ENCODE results near the gene DCDC2B. TPM values are rescaled to one million over a fixed set of nuclear protein-coding genes. Genes with fewer than 3 reads are reported as not detected.
A peak's percentile ranks its signal among the peaks of the same experiment; 100 is the strongest.

DCDC2B gene
- total and polyA plus RNA-seq, 2 of the 13 experiments (the other 11 are each of a cell fraction or from before 2014, with no cell fraction given) = not detected

GRCh38 chr1:32249831-32250525, 41.1 kb downstream of the DCDC2B start:
- in situ Hi-C loops (cut with HindIII; ENCODE audit: extremely low pct_ligation_motif_present, low pct_unique_long_range_greater_than_20kb) = no loop called here
- ChIA-PET POLR2A (interaction anchor here (0.8 to 7.1 kb wide), 27 partner anchors 7 to 144 kb away, joined by 3 to 48 read pairs (median 7); partner anchors contain the start of genes BSDC1, HDAC1, KPNA6 and MARCKSL1), CTCF (ENCODE audit: low intra/inter-chr PET ratio, low total read pairs) (no interaction called here)
- peak overlapping the region; percentile 8 to 53 (median 38); a peak in 5 of 6 replicates for H3K4me3 ChIP-seq (replicated peaks in 1 of 3; ENCODE audit: insufficient read depth in 1 of 3, low read depth in 2 of 3, low read length in 3 of 3)
- 0% methylated on average over 9 of the region's 9 CpGs for WGBS (ENCODE audit: low lambda C conversion rate)
- BruUV-seq (replicated peaks) = no TSS peak
- no peaks in the 10 kb centered on the region for H3K79me2 ChIP-seq (ENCODE audit: insufficient read depth, low read length)
- FAIRE-seq (peak; percentile 90), ATAC-seq (peak; percentile 51), DNase-seq (ENCODE audit: low spot score) (peak; percentile 91)
- H3K4me2 ChIP-seq (ENCODE audit: low read depth, low read length) = peak overlapping the region; percentile 91
- peak overlapping the region; percentile 76 for H3K9ac ChIP-seq (ENCODE audit: insufficient read depth, low read depth, low read length)
- intact Hi-C loops (cut with micrococcal nuclease; ENCODE audit: unreplicated experiment) = no loop called here
- no peaks in the 10 kb centered on the region for H3K36me3 ChIP-seq (replicated peaks in 1 of 2; ENCODE audit: control insufficient read depth in 1 of 2, insufficient read depth in 2 of 2, low read length in 2 of 2)
- H3K27ac ChIP-seq (ENCODE audit: extremely low read length, insufficient read depth, low read length) = peak overlapping the region; percentile 92
- no peaks in the 10 kb centered on the region for H4K20me1 ChIP-seq (ENCODE audit: insufficient read depth, low read length)
- no peaks in the 10 kb centered on the region for H3K27me3 ChIP-seq (ENCODE audit: control insufficient read depth in 1 of 2, insufficient read depth in 2 of 2, low read length in 2 of 2)
- H3K4me1 ChIP-seq (ENCODE audit: insufficient read depth, low read length) = peaks cover 98% of the 10 kb centered on the region
- H2AFZ ChIP-seq (ENCODE audit: low read length) = no peak overlapping the region
- H3K9me3 ChIP-seq (ENCODE audit: low read length) = no peaks in the 10 kb centered on the region
- TF ChIP-seq SNAPC2 (CRISPR knock-in tag; IDR thresholded peaks at IDR 0.05) = peak; percentile 23; the same call in 1 of the 2 replicates
- TF ChIP-seq FLYWCH1 (CRISPR knock-in tag; IDR thresholded peaks at IDR 0.05) = no peak
- TF ChIP-seq ZNF205 (CRISPR knock-in tag; IDR thresholded peaks at IDR 0.05) = peak; percentile 76; the same call in 1 of the 2 replicates
- TF ChIP-seq SALL2 (CRISPR knock-in tag; IDR thresholded peaks at IDR 0.05) = peak; percentile 86; the same call in 1 of the 2 replicates
- no peak for TF ChIP-seq SRSF9 (IDR thresholded peaks at IDR 0.05; ENCODE audit: borderline replicate concordance, insufficient read depth, low read depth, low read length, poor library complexity, severe bottlenecking)
- peak; percentile 42; the same call in 1 of the 2 replicates for TF ChIP-seq MAZ (IDR thresholded peaks at IDR 0.05; ENCODE audit: borderline replicate concordance, low read depth, low read length)
- TF ChIP-seq MAZ (CRISPR knock-in tag; IDR thresholded peaks at IDR 0.05; ENCODE audit: low read depth) = peak; percentile 47; the same call in 1 of the 2 replicates
- TF ChIP-seq HOXA3 (CRISPR knock-in tag; IDR thresholded peaks at IDR 0.05) = peak; percentile 72
- no peak for TF ChIP-seq LCORL (IDR thresholded peaks at IDR 0.05)
- peak; percentile 78; the same call in 1 of the 2 replicates for TF ChIP-seq LCORL (CRISPR knock-in tag; IDR thresholded peaks at IDR 0.05)
- TF ChIP-seq ZNF577 (CRISPR knock-in tag; IDR thresholded peaks at IDR 0.05; ENCODE audit: borderline replicate concordance, low read depth) = no peak
- 0 out of 2 replicates have a peak, but pooled peaks have one; percentile 34 for TF ChIP-seq IRX3 (CRISPR knock-in tag; IDR thresholded peaks at IDR 0.05; ENCODE audit: borderline replicate concordance, low read depth)
- TF ChIP-seq ZBTB21 (CRISPR knock-in tag; IDR thresholded peaks at IDR 0.05) = peak; percentile 49; the same call in 1 of the 2 replicates
- TF ChIP-seq, protein P1, sequence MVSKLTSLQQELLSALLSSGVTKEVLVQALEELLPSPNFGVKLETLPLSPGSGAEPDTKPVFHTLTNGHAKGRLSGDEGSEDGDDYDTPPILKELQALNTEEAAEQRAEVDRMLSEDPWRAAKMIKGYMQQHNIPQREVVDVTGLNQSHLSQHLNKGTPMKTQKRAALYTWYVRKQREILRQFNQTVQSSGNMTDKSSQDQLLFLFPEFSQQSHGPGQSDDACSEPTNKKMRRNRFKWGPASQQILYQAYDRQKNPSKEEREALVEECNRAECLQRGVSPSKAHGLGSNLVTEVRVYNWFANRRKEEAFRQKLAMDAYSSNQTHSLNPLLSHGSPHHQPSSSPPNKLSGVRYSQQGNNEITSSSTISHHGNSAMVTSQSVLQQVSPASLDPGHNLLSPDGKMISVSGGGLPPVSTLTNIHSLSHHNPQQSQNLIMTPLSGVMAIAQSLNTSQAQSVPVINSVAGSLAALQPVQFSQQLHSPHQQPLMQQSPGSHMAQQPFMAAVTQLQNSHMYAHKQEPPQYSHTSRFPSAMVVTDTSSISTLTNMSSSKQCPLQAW (CRISPR knock-in tag; IDR thresholded peaks at IDR 0.05) = peak; percentile 72
- peak; percentile 69 for TF ChIP-seq HIVEP1 (CRISPR knock-in tag; IDR thresholded peaks at IDR 0.05)
- peak; percentile 78; the same call in 1 of the 2 replicates for TF ChIP-seq REPIN1 (CRISPR knock-in tag; IDR thresholded peaks at IDR 0.05; ENCODE audit: borderline replicate concordance, low read depth)
- TF ChIP-seq PCBP2 (optimal IDR thresholded peaks at IDR 0.05; ENCODE audit: low read depth, low read length, poor library complexity, severe bottlenecking) = no peak
- TF ChIP-seq, protein P2, sequence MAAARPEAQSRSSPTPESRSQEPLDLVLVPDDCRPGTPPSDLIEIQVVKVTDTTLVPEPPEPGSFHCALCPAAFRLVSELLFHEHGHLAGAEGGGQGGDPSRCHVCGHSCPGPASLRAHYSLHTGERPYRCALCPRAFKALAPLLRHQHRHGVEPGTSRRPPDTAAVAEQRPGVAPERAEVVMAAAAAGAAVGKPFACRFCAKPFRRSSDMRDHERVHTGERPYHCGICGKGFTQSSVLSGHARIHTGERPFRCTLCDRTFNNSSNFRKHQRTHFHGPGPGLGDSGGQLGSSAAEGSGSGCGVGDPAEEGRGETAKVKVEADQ (CRISPR knock-in tag; IDR thresholded peaks at IDR 0.05; ENCODE audit: borderline replicate concordance) = 0 out of 2 replicates have a peak, but pooled peaks have one; percentile 1
- peak; percentile 72; the same call in 1 of the 2 replicates for TF ChIP-seq CHD2 (IDR thresholded peaks at IDR 0.05; ENCODE audit: low read depth, low read length)
- no peak for TF ChIP-seq ONECUT2 (CRISPR knock-in tag; IDR thresholded peaks at IDR 0.05)
- TF ChIP-seq ZNF350 (CRISPR knock-in tag; IDR thresholded peaks at IDR 0.05; ENCODE audit: borderline replicate concordance, low read depth) = peak; percentile 79; the same call in 1 of the 2 replicates
- TF ChIP-seq ELF3 (CRISPR knock-in tag; IDR thresholded peaks at IDR 0.05) = peak; percentile 93
- TF ChIP-seq CCAR2 (optimal IDR thresholded peaks at IDR 0.05; ENCODE audit: low read depth, low read length) = peak; percentile 38
